HCT116 (cell line): Measurements from ENCODE around the gene SERPINA3.

ENCODE experiments used
- CBX3 ChIP-seq: IDR thresholded peaks from 2 replicates; pipeline ENCODE4 v1.6.1; 2012; ENCODE audit warnings: low read depth
- EZH2 ChIP-seq: fragments of 200-600 bp; sonication (generic); IDR thresholded peaks from 2 replicates; pipeline ENCODE4 v1.6.1; 2017; ENCODE audit warnings: antibody characterized with exemption, mixed run types
- JUND ChIP-seq: IDR thresholded peaks from 2 replicates; pipeline ENCODE4 v1.6.1; 2012
- POLR2A ChIP-seq: IDR thresholded peaks from 2 replicates; pipeline ENCODE4 v1.7.0; 2011; ENCODE audit warnings: borderline replicate concordance; ENCODE audit not compliant: insufficient read depth, insufficient read length; ENCODE audit errors: extremely low read depth
- POLR2AphosphoS5 ChIP-seq: IDR thresholded peaks from 2 replicates; pipeline ENCODE4 v1.6.1; 2011; ENCODE audit warnings: mild to moderate bottlenecking, low read depth, low read length, moderate library complexity
- SP1 ChIP-seq: IDR thresholded peaks from 2 replicates; pipeline ENCODE4 v1.6.1; 2012; ENCODE audit warnings: low read depth
- ZNF274 ChIP-seq: fragments of 200-500 bp; sonication (Bioruptor generic); IDR thresholded peaks from 2 replicates; pipeline ENCODE4 v1.6.1; 2014; ENCODE audit warnings: mild to moderate bottlenecking, low read depth, low read length, inconsistent platforms
- TF ChIP-seq, protein P1 (sequence below), 3 experiments: fragments of 200-600 bp in 1 of 3; sonication (generic) in 1 of 3; IDR thresholded peaks in 2 of 3; conservative IDR thresholded peaks in 1 of 3; 2 replicates each; pipeline ENCODE4 v1.5.1; 2012 to 2017; ENCODE audit warnings: low read depth in 2 of 3, low read length in 2 of 3, antibody characterized with exemption in 1 of 3, borderline replicate concordance in 1 of 3, control low read depth in 1 of 3, mild to moderate bottlenecking in 1 of 3, mixed read lengths in 1 of 3, mixed run types in 1 of 3, moderate library complexity in 1 of 3; ENCODE audit not compliant: insufficient read depth in 1 of 3
- TF ChIP-seq, protein P2 (sequence below): IDR thresholded peaks from 2 replicates; pipeline ENCODE4 v1.6.1; 2012

DNA sequence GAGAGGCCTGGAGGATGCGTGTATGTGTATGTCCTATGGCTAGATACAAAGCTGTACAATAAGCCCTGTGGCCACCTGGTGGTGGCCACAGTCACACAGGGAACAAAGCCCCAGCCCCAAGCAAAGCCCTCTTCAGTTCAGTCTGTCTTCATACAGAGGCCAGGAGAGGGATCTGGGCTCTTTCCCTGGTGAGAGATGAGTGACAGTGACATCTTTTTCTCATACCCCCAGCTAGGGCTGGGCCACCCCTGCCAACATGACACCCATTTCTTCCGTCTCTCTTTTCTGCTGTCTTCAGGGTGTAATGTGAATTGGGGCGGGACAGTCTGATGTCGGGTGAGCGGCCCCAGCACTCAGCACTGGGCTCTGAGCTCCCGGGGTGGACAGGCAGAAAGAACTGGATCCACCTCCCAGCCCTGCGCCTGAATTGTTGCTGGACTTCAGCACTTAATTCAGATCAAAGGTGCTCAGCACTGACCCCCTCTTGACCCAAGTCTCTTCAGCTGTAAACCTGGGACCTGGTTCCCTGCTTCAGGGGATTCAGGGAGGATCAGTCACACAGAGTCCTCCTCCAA, 59.8 kb downstream of the SERPINA3 start:
- TF ChIP-seq EZH2 (no peak), POLR2A (no peak), POLR2AphosphoS5 (no peak), CBX3 (no peak), JUND (no peak), ZNF274 (no peak), SP1 (no peak)
- TF ChIP-seq, protein P1, sequence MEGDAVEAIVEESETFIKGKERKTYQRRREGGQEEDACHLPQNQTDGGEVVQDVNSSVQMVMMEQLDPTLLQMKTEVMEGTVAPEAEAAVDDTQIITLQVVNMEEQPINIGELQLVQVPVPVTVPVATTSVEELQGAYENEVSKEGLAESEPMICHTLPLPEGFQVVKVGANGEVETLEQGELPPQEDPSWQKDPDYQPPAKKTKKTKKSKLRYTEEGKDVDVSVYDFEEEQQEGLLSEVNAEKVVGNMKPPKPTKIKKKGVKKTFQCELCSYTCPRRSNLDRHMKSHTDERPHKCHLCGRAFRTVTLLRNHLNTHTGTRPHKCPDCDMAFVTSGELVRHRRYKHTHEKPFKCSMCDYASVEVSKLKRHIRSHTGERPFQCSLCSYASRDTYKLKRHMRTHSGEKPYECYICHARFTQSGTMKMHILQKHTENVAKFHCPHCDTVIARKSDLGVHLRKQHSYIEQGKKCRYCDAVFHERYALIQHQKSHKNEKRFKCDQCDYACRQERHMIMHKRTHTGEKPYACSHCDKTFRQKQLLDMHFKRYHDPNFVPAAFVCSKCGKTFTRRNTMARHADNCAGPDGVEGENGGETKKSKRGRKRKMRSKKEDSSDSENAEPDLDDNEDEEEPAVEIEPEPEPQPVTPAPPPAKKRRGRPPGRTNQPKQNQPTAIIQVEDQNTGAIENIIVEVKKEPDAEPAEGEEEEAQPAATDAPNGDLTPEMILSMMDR (IDR thresholded peaks at IDR 0.05 in 2 of 3, conservative IDR thresholded peaks at IDR 0.05 in 1 of 3; ENCODE audit: borderline replicate concordance in 1 of 3, insufficient read depth in 1 of 3, low read depth in 2 of 3, low read length in 2 of 3): peak; percentile 37 to 48 (median 45); a peak in 5 of 6 replicates
- TF ChIP-seq, protein P2, sequence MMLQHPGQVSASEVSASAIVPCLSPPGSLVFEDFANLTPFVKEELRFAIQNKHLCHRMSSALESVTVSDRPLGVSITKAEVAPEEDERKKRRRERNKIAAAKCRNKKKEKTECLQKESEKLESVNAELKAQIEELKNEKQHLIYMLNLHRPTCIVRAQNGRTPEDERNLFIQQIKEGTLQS: no peak
